ENCODE results near the gene PDLIM4. TPM values are rescaled to one million over a fixed set of nuclear protein-coding genes. Genes with fewer than 3 reads are reported as not detected.

Gene PDLIM4
- total and polyA plus RNA-seq, 8 donors = 7.7 to 13.5 (median 10.2) TPM

- intact Hi-C loops (cut with DNase I) = no loop called here
- no peak for ATAC-seq
- no peak for TF ChIP-seq CTCF (IDR thresholded peaks at IDR 0.05)
- Histone ChIP-seq H3K36me3 (peaks cover 0 to 4% of the 10 kb centered on the region in 2 donors), H3K4me1 (peaks cover 0 to 44% of the 10 kb centered on the region in 2 donors), H3K4me3 (no peak overlapping the region), H3K27me3 (no peaks in the 10 kb centered on the region), H3K27ac (no peak overlapping the region), H3K9me3 (peaks cover 0 to 9% of the 10 kb centered on the region in 2 donors)
- DNase-seq = no peak
These were observed 43.3 kb downstream of the PDLIM4 start for GRCh38 chr5:132300577-132301343.

- Histone ChIP-seq H3K9me3 (peaks cover 0 to 9% of the 10 kb centered on the region in 2 donors), H3K36me3 (peaks cover 0 to 4% of the 10 kb centered on the region in 2 donors), H3K4me3 (no peak overlapping the region), H3K27me3 (no peaks in the 10 kb centered on the region), H3K27ac (no peak overlapping the region), H3K4me1 (peaks cover 0 to 35% of the 10 kb centered on the region in 2 donors)
- intact Hi-C loops (cut with DNase I) = no loop called here
- ATAC-seq (peak; percentile 46), DNase-seq (no peak)
- no peak for TF ChIP-seq CTCF (IDR thresholded peaks at IDR 0.05)
These were observed 44.1 kb downstream of the PDLIM4 start for GRCh38 chr5:132301344-132302271.

- no peak overlapping the region for H3K27ac ChIP-seq
- no peak for TF ChIP-seq CTCF (IDR thresholded peaks at IDR 0.05)
- no peaks in the 10 kb centered on the region for H3K27me3 ChIP-seq
- ATAC-seq = no peak
- H3K4me1 ChIP-seq = peaks cover 0 to 28% of the 10 kb centered on the region in 2 donors
- peaks cover 0 to 9% of the 10 kb centered on the region in 2 donors for H3K9me3 ChIP-seq
- H3K36me3 ChIP-seq = peaks cover 0 to 4% of the 10 kb centered on the region in 2 donors
- DNase-seq = no peak
- intact Hi-C loops (cut with DNase I) = no loop called here
- no peak overlapping the region for H3K4me3 ChIP-seq
These were observed 44.9 kb downstream of the PDLIM4 start for GRCh38 chr5:132302413-132302812.

GRCh38 chr5:132303589-132303988 is 46.1 kb downstream of the PDLIM4 start:
- Histone ChIP-seq H3K4me1 (peaks cover 0 to 24% of the 10 kb centered on the region in 2 donors), H3K36me3 (peaks cover 0 to 4% of the 10 kb centered on the region in 2 donors), H3K9me3 (peaks cover 0 to 9% of the 10 kb centered on the region in 2 donors), H3K27ac (no peak overlapping the region), H3K27me3 (no peaks in the 10 kb centered on the region), H3K4me3 (no peak overlapping the region)
- intact Hi-C loops (cut with DNase I) = no loop called here
- TF ChIP-seq CTCF (IDR thresholded peaks at IDR 0.05) = no peak
- DNase-seq (no peak), ATAC-seq (no peak)

- no peak overlapping the region for H3K27ac ChIP-seq
- no peak for TF ChIP-seq CTCF (IDR thresholded peaks at IDR 0.05)
- no peak overlapping the region for H3K4me3 ChIP-seq
- H3K36me3 ChIP-seq = peaks cover 0 to 4% of the 10 kb centered on the region in 2 donors
- peaks cover 0 to 9% of the 10 kb centered on the region in 2 donors for H3K9me3 ChIP-seq
- H3K27me3 ChIP-seq = no peaks in the 10 kb centered on the region
- ATAC-seq (no peak), DNase-seq (no peak)
- H3K4me1 ChIP-seq = peaks cover 0 to 17% of the 10 kb centered on the region in 2 donors
- intact Hi-C loops (cut with DNase I) = no loop called here
These were observed 47.9 kb downstream of the PDLIM4 start for GRCh38 chr5:132305420-132305819.
